Stimulated activated CD4-positive, alpha-beta T cell treated with anti-CD3 and anti-CD28 coated beads, Interleukin-1b, Interleukin-23, amount 100 ng/mL, for 24 hours (primary cell): ENCODE results near the gene LRRC8D.
"Not testable (repeated sequence)": the region's sequence is repeated elsewhere in the genome, so short reads cannot be mapped to it uniquely, and the experiment has no call there.

Experiments
- DNase-seq, 4 experiments: peaks; one replicate each; pipeline ENCODE4 v3.0.0-alpha.2; 2020; ENCODE audit warnings: low read depth in 4 of 4, low spot score in 1 of 4

Gene LRRC8D

GRCh38 chr1:89984564-89985116 is 163.8 kb downstream of the LRRC8D start:
- not testable (repeated sequence) for DNase-seq

DNA sequence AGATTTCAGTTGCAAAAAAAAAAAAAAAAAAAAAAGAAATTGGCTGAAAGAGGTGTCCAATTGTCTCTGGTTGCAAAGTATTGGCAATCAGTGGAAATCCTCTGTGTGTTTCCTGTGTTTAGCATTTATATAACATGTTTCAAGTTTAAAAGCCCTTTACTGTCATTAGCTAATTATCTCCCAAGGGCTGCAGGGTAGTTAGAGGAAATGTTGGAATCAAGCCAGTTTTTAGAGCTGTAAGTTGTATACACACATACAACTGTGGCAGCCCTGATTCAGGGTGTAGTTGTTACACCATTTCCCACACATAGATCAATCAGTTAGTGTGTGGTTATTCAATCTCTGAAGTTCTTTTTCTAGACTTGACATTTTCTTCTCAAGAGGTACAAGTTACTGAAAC is 165.2 kb downstream of the LRRC8D start:
- no peak for DNase-seq
